Vagina (tissue), 2 donors: ENCODE results near the gene MAB21L2.

Experiments used
- CTCF ChIP-seq, 3 experiments: fragments of 450-650 bp in 2 of 3; fragments of 200-600 bp in 1 of 3; sonication (generic) in 1 of 3; IDR thresholded peaks; one replicate each; pipeline ENCODE4 v1.5.1; 2017 to 2019; ENCODE audit warnings: antibody characterized with exemption in 3 of 3, mild to moderate bottlenecking in 2 of 3, moderate library complexity in 2 of 3
- POLR2A ChIP-seq, 2 donors: fragments of 450-650 bp; IDR thresholded peaks; one replicate each; pipeline ENCODE4 v1.6.1; 2017; ENCODE audit warnings: antibody characterized with exemption in 2 of 2, mild to moderate bottlenecking in 2 of 2, moderate library complexity in 2 of 2

- TF ChIP-seq POLR2A (IDR thresholded peaks at IDR 0.05) (no peak), CTCF (IDR thresholded peaks at IDR 0.05) (no peak)
Observed at GRCh38 chr4:150599547-150599946, 17.6 kb downstream of the MAB21L2 start.
